Esophagus muscularis mucosa (tissue), 4 donors: Measurements from ENCODE around the gene FOXRED1. TPM values are rescaled to one million over a fixed set of nuclear protein-coding genes. Genes with fewer than 3 reads are reported as not detected.
A peak's percentile ranks its signal among the peaks of the same experiment; 100 is the strongest.

ENCODE experiments used
- DNase-seq: peaks from one replicate; pipeline ENCODE4 v3.0.0-alpha.2; 2017; ENCODE audit errors: extremely low spot score
- H3K27ac ChIP-seq, 4 donors: fragments of 200-600 bp; sonication (generic); replicated peaks in 1 of 4; 1 replicate in 3 of 4; 2 replicates in 1 of 4; pipeline ENCODE4 v1.5.1; 2016 to 2019; ENCODE audit warnings: mild to moderate bottlenecking in 1 of 4
- H3K27me3 ChIP-seq, 4 donors: fragments of 200-600 bp; sonication (generic); one replicate each; pipeline versions ENCODE4 v1.5.1 to v1.6.0; 2016 to 2019
- H3K36me3 ChIP-seq, 4 donors: fragments of 200-600 bp; sonication (generic); one replicate each; pipeline ENCODE4 v1.5.1; 2016 to 2019
- H3K4me1 ChIP-seq, 4 donors: fragments of 200-600 bp; sonication (generic); one replicate each; pipeline ENCODE4 v1.5.1; 2016 to 2019
- H3K4me3 ChIP-seq, 4 donors: fragments of 200-600 bp; sonication (generic); 1 replicate in 2 of 4; 2 replicates in 2 of 4; pipeline ENCODE4 v1.5.1; 2016 to 2019; ENCODE audit warnings: mild to moderate bottlenecking in 4 of 4, moderate library complexity in 1 of 4
- H3K9me3 ChIP-seq, 4 donors: fragments of 200-600 bp; sonication (generic); 1 replicate in 3 of 4; 2 replicates in 1 of 4; pipeline ENCODE4 v1.5.1; 2016 to 2019
- CTCF ChIP-seq, 3 experiments: fragments of 200-600 bp in 2 of 3; fragments of 450-650 bp in 1 of 3; sonication (generic) in 2 of 3; IDR thresholded peaks; one replicate each; pipeline ENCODE4 v1.5.1; 2017 to 2019; ENCODE audit warnings: antibody characterized with exemption in 3 of 3, mild to moderate bottlenecking in 2 of 3, moderate library complexity in 1 of 3
- EP300 ChIP-seq: sonication (generic); formaldehyde crosslinking; IDR thresholded peaks from one replicate; pipeline ENCODE4 v1.6.1; 2017; ENCODE audit warnings: antibody characterized with exemption
- POLR2A ChIP-seq: fragments of 450-650 bp; IDR thresholded peaks from one replicate; pipeline ENCODE4 v1.6.1; 2017; ENCODE audit warnings: antibody characterized with exemption, moderate library complexity, mild to moderate bottlenecking, low read depth
- POLR2AphosphoS5 ChIP-seq, 2 donors: sonication (generic); formaldehyde crosslinking; IDR thresholded peaks; one replicate each; pipeline ENCODE4 v1.6.1; 2017; ENCODE audit warnings: antibody characterized with exemption in 2 of 2
- WGBS: methylation state at CpG from one replicate; pipeline ENCODE4 v1.1.5; 2018; 5-methylcytosine and 5-hydroxymethylcytosine counted together
- intact Hi-C: fragments of 100-400 bp; cut with DNase I; formaldehyde crosslinking; loops from one replicate; pipeline ENCODE4 v1.15.1; 2023
- total RNA-seq, 4 donors: library from RNA; depleted of rRNA; stranded (reverse); fragments of >200 nt; gene quantifications; one replicate each; pipeline versions ENCODE4 v1.1.0 to v1.2.1, GENCODE V29; 2016

Gene FOXRED1
- total RNA-seq, 4 donors from 2014 or later = 10.9 to 13.1 (median 12.2) TPM

- intact Hi-C loops = no loop called here
- H3K4me1 ChIP-seq = peaks cover 12 to 25% (median 19%) of the 10 kb centered on the region in 4 donors
- peaks cover 24 to 45% (median 38%) of the 10 kb centered on the region in 4 donors for H3K36me3 ChIP-seq
- no peaks in the 10 kb centered on the region for H3K27me3 ChIP-seq
- H3K9me3 ChIP-seq = no peaks in the 10 kb centered on the region
- no peak for DNase-seq
- no peak overlapping the region for H3K27ac ChIP-seq
- WGBS = 86% methylated on average over 8 of the region's 8 CpGs
- TF ChIP-seq POLR2AphosphoS5 (IDR thresholded peaks at IDR 0.05) (no peak), CTCF (IDR thresholded peaks at IDR 0.05) (no peak), EP300 (no peak), POLR2A (no peak)
- H3K4me3 ChIP-seq = no peak overlapping the region
These were observed 10.2 kb downstream of the FOXRED1 start for GRCh38 chr11:126279191-126279590.

- Histone ChIP-seq H3K4me1 (peaks cover 16 to 34% (median 32%) of the 10 kb centered on the region in 4 donors), H3K27me3 (no peaks in the 10 kb centered on the region), H3K27ac (peak overlapping the region in 1 of 4 donors; percentile 95), H3K4me3 (no peak overlapping the region), H3K36me3 (peaks cover 16 to 31% (median 24%) of the 10 kb centered on the region in 4 donors), H3K9me3 (no peaks in the 10 kb centered on the region)
- DNase-seq = no peak
- no peak for TF ChIP-seq EP300
- no peak for TF ChIP-seq POLR2A
- TF ChIP-seq CTCF (IDR thresholded peaks at IDR 0.05) = no peak
- TF ChIP-seq POLR2AphosphoS5 (IDR thresholded peaks at IDR 0.05) = no peak
- intact Hi-C loops = no loop called here
- WGBS = 66% methylated on average over 5 of the region's 5 CpGs
These were observed 11.6 kb downstream of the FOXRED1 start for GRCh38 chr11:126280595-126280994.

- TF ChIP-seq CTCF (IDR thresholded peaks at IDR 0.05) (no peak), EP300 (no peak), POLR2A (no peak), POLR2AphosphoS5 (IDR thresholded peaks at IDR 0.05) (no peak)
- H3K27ac ChIP-seq = peak overlapping the region in 1 of 4 donors; percentile 95
These were observed 12.3 kb downstream of the FOXRED1 start for GRCh38 chr11:126281245-126281644.

GRCh38 chr11:126281666-126282175 lies 12.8 kb downstream of the FOXRED1 start:
- Histone ChIP-seq H3K27me3 (no peaks in the 10 kb centered on the region), H3K36me3 (peaks cover 11 to 21% (median 15%) of the 10 kb centered on the region in 4 donors), H3K4me3 (peak overlapping the region in 3 of 4 donors; percentile 83 to 96 (median 91)), H3K9me3 (no peaks in the 10 kb centered on the region), H3K27ac (peak overlapping the region; percentile 92 to 98 (median 95)), H3K4me1 (peaks cover 16 to 34% (median 32%) of the 10 kb centered on the region in 4 donors)
- TF ChIP-seq POLR2AphosphoS5 (IDR thresholded peaks at IDR 0.05) (no peak), POLR2A (no peak), EP300 (no peak), CTCF (IDR thresholded peaks at IDR 0.05) (no peak)
- no peak for DNase-seq
- intact Hi-C loops = no loop called here
- WGBS = 92% methylated on average over 10 of the region's 10 CpGs

More at GRCh38 chr11:126281245-126281644, 12.3 kb downstream of the FOXRED1 start:
- Histone ChIP-seq H3K4me1 (peaks cover 16 to 34% (median 32%) of the 10 kb centered on the region in 4 donors), H3K4me3 (no peak overlapping the region), H3K9me3 (no peaks in the 10 kb centered on the region), H3K36me3 (peaks cover 16 to 26% (median 18%) of the 10 kb centered on the region in 4 donors), H3K27me3 (no peaks in the 10 kb centered on the region)
- no peak for DNase-seq
- intact Hi-C loops = no loop called here
- 80% methylated on average over 6 of the region's 6 CpGs for WGBS

GRCh38 chr11:126282361-126282735 lies 13.4 kb downstream of the FOXRED1 start:
- TF ChIP-seq CTCF (IDR thresholded peaks at IDR 0.05) (no peak), POLR2AphosphoS5 (IDR thresholded peaks at IDR 0.05) (peak in 1 of 2 donors; percentile 12)
- no peaks in the 10 kb centered on the region for H3K27me3 ChIP-seq
- peaks cover 16 to 34% (median 32%) of the 10 kb centered on the region in 4 donors for H3K4me1 ChIP-seq
- no peaks in the 10 kb centered on the region for H3K9me3 ChIP-seq
- intact Hi-C loops = no loop called here
- H3K27ac ChIP-seq = peak overlapping the region; percentile 92 to 98 (median 95)
- DNase-seq = no peak
- peak overlapping the region; percentile 83 to 96 (median 88) for H3K4me3 ChIP-seq
- peaks cover 5 to 15% (median 14%) of the 10 kb centered on the region in 4 donors for H3K36me3 ChIP-seq
- whole genome bisulfite sequencing = 0% methylated on average over 15 of the region's 15 CpGs
